GM19351 (cell line): Measurements from ENCODE around the gene GRM4.
"Not testable (repeated sequence)": the region's sequence is repeated elsewhere in the genome, so short reads cannot be mapped to it uniquely, and the experiment has no call there.

Experiments used
- ATAC-seq: cut with Tn5 transposase; IDR thresholded peaks from one replicate; pipeline ENCODE4 v1.9.1; 2021; ENCODE audit warnings: mild to moderate bottlenecking, moderate library complexity; ENCODE audit not compliant: unreplicated experiment

GRM4 gene

DNA sequence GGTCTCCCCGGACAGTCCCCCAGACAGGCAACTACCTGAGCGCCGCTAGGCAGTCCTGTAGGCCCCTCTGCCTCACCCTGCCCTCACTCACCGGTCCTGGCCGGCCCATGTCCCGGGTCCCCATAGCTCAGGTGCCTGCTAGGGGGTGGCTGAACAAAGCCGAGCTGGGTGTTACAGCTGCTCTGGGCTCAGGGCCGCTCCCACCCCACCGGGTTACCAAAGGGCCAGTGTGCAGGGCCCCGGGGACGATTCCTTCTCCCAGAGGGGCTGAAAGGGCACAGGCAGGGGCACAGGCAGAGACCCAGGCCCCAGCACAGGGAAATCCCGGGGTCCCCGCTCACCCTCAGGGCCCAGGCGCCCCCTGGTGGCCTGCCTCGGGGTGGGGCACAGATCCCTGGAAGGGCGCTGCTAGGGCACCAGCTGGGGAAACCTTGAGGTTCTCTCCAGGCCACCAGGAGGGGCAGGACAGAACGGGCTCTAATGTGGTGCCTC lies 118.4 kb downstream of the GRM4 start:
- no peak for ATAC-seq

GRCh38 chr6:34025861-34026260 lies 120.0 kb downstream of the GRM4 start:
- no peak for ATAC-seq

- no peak for ATAC-seq
Measured at GRCh38 chr6:34025112-34025807, 120.6 kb downstream of the GRM4 start.

- no peak for ATAC-seq
Measured at GRCh38 chr6:34022873-34023255, 123.0 kb downstream of the GRM4 start.

GRCh38 chr6:34022250-34022872 lies 123.5 kb downstream of the GRM4 start:
- ATAC-seq, result no peak

- ATAC-seq, result no peak
Measured at GRCh38 chr6:34021554-34022190, 124.2 kb downstream of the GRM4 start.

DNA sequence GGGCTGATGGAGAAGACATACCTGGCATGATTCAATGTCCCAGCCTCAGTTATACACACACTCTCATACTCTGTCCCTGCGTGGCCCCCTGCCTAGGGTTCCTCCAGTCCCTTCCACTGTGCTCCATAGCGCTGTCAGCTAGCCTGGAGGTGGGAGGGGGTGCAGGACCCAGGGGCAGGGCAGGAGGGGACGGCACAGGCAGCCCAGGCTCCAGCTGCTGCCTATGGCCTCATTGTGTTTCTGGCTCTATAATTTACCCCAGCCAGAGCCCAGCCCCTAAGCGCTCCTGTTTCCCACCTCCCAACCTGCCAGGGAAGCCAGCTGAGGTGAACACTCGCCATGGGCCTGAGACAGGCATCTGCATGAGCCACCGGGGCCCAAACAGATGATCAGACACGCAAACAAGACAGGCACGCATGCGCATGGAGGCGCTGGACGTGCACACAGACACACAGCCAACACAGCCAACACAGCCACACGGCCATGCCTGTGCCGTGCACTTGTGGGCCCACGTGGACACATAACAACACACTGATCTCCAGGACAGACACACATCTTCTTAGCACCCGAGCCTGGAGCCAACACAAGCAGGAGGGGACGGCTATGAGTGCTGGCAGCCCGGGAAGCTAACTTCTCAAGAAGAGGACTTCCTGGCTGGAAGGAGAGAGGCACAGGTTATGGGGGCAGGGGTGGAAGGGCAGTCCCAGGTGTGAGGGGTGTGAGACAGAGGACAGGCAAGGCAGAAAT lies 124.9 kb downstream of the GRM4 start:
- ATAC-seq, result no peak

DNA sequence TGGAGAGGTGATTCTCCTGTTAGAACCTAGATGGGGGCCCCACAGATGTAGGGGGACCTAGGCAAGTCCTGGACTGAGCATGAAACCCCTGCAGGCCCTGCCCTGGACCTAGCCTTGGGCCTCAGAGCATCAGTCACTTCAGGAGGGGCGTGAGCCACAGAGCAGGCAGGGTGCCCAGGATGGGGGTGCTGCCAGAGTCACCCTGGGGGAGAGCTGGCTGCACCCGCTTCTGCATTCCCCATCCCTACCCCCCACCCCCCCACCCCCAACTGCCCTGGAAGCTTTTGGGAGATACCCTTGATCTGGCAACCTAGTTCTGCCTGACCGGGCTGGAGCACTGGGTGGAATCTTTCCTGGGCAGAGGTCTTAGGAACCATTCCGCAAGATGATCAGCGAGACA lies 125.6 kb downstream of the GRM4 start:
- no peak for ATAC-seq

DNA sequence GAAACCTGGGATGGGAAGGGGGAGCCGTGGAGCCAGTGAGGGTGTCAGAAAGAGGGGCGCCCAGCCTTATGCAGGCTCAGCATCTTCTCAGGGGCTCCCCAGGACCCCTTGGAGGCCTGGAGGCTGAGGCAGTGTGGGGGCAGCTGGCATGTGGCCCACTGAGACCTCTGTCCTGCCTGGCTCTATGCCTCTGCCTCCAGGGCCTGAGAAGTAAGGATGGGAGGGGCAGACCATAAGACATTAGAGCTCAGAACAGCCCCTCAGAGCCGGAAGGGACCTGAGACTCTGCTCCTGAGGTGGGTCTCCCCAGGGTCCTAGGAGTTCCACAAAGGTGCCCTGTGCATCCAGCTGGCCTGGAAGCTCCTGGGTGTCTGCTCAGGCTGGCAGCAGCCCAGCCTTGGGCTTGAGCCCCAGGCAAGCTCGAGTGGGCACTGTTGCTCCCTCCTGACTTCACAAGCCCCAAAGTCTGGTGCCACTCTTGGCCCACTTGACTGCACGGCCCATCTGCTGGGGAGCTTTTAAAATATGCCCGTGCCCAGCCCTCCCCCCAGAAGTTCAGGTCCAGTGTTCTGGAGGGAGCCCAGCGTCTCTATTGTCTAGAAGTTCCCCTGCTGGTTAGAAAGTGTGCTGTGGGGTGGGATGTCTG lies 126.8 kb downstream of the GRM4 start:
- ATAC-seq, result no peak

DNA sequence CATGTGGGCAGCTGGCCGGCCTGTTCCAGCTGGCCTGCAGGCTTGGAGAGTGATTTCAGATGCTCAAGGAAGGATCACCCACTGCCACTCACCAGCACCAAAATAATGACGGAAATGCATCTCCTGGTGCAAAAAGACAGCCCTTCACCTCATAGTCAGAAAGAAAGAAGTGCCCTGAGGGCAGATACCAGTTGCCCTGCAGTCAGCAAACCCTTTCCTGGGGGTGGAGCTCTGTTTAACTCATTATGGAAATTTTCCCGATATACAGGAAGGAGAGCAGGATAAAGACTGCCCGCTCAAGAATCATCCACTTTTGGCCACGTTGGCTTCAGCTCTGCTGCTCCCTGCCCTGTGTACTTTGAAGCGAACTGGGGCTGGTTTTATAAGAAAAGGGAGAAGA lies 127.9 kb downstream of the GRM4 start:
- ATAC-seq, result no peak

- ATAC-seq, result no peak
Measured at GRCh38 chr6:34017106-34017805, 128.6 kb downstream of the GRM4 start.

GRCh38 chr6:34016573-34016972 lies 129.3 kb downstream of the GRM4 start:
- ATAC-seq, result not testable (repeated sequence)

DNA sequence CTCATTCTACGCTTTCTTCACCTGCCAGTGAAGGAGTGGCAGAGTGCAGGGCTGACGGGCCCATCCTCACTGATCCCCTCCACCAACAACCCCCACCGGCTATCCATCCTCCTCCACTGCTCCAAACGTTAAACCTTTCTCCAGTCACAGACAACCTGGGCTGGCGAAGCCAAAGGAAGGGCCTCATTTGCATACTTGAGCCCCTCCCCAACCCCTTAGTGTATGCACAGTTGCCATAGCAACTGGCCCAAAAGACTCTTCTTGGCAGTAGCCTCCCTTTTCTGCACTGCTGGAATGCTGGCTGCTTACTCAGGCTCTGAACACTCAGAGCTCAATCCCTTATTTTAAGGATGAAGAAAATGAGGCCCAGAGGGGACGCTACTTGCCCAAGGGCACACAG lies 130.3 kb downstream of the GRM4 start:
- ATAC-seq, result no peak

GRCh38 chr6:34011264-34011663 lies 134.6 kb downstream of the GRM4 start:
- ATAC-seq, result no peak

DNA sequence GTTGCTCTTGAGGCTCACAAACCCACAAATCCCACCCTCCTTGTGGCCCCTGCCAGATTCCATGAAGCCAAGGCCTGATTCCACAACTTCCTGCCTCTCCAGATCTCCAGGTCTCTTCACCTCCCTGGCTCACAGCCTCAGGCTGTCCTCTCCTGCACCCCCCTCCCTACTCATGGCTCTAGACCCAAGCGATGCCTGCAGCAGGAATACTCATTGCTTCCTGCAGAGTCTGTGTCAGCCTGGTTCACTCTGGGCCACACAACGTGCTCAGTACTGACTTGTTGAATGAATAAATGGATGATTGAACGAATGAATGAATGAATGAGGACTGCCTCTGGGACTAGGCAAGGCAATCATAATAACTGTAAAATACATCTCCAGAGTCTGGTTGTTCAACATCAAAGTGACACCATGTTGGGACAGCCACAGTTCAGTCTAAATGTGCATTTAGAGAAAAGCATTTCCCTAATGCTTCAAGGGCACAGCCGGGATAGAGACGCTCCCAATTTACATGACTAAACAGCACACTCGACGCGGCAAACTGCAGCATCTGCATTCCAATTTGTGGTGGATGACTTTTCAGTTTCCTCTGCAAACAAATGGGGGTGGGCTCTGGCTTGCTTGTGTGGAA lies 139.9 kb downstream of the GRM4 start:
- ATAC-seq, result no peak

DNA sequence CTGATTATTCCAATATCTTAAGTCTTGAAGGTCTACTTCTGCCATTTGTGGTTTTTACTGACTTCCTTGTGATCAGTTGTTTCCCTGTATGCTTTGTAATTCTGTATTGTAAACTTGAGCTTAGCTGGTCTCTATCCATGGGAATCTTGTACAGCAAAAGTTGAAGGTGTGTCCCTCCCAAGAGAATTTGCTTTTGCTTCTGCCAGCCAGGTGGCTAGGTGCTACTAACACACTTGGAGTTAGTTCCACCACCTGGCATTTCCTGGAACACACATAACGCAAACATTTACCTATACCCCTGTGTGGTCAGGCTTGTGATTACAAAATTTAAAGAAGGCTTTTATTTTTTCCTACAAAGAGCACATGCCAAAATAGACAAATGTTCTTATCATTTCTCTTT lies 141.2 kb downstream of the GRM4 start:
- ATAC-seq, result no peak

GRCh38 chr6:34003962-34004361 lies 141.9 kb downstream of the GRM4 start:
- ATAC-seq, result no peak

DNA sequence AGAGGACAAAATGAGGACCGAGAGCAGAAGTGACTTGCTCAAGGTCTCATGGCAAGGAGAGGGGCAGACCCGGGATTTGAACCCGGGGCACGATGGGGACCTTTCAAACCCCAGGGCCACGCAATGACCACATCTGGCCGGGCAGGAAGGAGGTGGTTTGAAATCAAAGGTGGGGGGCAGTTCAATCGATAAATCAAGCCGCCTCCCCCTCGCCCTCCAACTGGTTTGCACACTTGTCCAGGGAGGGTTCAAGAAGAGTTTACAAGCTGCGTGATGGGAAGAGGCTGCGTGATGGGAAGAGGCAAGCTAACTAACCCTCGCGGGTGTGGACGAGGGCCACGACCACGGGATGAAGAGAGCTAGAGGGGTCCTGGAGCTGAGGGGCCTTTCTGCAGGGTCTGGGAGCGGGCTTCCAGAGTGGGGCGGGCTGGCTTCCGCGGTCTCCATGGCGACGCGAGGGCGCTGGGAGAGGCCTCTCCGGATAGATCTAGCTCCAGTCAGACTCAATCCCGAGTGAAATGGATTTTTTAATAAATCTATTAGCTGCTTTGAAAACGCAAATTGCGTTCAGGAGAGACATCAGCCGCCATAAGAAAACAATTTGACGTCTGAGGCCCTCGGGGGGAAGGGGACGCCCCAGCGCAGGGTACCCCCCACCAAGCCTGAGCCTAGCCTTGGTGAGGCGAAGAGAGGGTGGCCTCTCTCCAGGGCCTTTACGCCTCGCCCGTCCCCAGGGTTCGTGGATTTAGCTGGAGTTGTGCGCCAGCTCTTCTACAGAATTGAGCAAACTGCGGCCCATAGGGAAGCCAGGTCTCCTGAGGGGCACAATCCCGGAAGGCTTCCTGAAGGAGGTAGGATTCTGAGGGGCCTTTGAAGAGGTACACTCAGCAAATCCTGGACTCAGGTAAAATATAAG lies 143.9 kb downstream of the GRM4 start:
- no peak for ATAC-seq

GRCh38 chr6:34000281-34000680 lies 145.6 kb downstream of the GRM4 start:
- ATAC-seq, result no peak
